HCT116 (cell line): ENCODE measurements around the gene ECE1.

Experiments used
- TF ChIP-seq, protein P1 (sequence below): IDR thresholded peaks from 2 replicates; pipeline ENCODE4 v1.6.1; 2011; ENCODE audit warnings: mild to moderate bottlenecking, low read length, moderate library complexity; ENCODE audit not compliant: insufficient replicate concordance; ENCODE audit errors: extremely low read depth
- TF ChIP-seq, protein P2 (sequence below), 3 experiments: fragments of 200-600 bp in 1 of 3; sonication (generic) in 1 of 3; IDR thresholded peaks in 2 of 3; conservative IDR thresholded peaks in 1 of 3; 2 replicates each; pipeline ENCODE4 v1.5.1; 2012 to 2017; ENCODE audit warnings: low read depth in 2 of 3, low read length in 2 of 3, antibody characterized with exemption in 1 of 3, borderline replicate concordance in 1 of 3, control low read depth in 1 of 3, mild to moderate bottlenecking in 1 of 3, mixed read lengths in 1 of 3, mixed run types in 1 of 3, moderate library complexity in 1 of 3; ENCODE audit not compliant: insufficient read depth in 1 of 3
- TF ChIP-seq, protein P3 (sequence below): IDR thresholded peaks from 2 replicates; pipeline ENCODE4 v1.6.1; 2012

DNA sequence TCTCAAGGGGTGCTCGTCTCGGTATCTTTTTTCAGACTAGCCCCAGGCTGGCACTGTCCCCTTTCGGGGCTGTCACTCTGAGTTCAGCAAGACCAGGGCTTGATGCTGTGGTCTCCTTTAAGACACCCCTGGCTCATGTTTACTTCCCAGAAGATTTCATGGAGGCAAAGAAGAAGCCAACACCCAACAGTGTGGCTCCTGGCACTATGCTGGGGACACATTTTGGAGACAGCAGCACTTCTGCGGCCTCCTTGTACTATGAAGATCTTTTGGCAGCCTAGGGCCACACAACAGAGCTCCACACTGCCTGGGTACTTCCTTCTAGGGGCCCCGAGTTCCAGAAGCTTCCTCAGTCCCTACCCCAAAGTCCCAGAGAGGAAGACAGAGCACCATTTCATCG lies 24.6 kb downstream of the ECE1 start:
- TF ChIP-seq, protein P1, sequence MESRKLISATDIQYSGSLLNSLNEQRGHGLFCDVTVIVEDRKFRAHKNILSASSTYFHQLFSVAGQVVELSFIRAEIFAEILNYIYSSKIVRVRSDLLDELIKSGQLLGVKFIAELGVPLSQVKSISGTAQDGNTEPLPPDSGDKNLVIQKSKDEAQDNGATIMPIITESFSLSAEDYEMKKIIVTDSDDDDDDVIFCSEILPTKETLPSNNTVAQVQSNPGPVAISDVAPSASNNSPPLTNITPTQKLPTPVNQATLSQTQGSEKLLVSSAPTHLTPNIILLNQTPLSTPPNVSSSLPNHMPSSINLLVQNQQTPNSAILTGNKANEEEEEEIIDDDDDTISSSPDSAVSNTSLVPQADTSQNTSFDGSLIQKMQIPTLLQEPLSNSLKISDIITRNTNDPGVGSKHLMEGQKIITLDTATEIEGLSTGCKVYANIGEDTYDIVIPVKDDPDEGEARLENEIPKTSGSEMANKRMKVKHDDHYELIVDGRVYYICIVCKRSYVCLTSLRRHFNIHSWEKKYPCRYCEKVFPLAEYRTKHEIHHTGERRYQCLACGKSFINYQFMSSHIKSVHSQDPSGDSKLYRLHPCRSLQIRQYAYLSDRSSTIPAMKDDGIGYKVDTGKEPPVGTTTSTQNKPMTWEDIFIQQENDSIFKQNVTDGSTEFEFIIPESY: no peak
- TF ChIP-seq, protein P2, sequence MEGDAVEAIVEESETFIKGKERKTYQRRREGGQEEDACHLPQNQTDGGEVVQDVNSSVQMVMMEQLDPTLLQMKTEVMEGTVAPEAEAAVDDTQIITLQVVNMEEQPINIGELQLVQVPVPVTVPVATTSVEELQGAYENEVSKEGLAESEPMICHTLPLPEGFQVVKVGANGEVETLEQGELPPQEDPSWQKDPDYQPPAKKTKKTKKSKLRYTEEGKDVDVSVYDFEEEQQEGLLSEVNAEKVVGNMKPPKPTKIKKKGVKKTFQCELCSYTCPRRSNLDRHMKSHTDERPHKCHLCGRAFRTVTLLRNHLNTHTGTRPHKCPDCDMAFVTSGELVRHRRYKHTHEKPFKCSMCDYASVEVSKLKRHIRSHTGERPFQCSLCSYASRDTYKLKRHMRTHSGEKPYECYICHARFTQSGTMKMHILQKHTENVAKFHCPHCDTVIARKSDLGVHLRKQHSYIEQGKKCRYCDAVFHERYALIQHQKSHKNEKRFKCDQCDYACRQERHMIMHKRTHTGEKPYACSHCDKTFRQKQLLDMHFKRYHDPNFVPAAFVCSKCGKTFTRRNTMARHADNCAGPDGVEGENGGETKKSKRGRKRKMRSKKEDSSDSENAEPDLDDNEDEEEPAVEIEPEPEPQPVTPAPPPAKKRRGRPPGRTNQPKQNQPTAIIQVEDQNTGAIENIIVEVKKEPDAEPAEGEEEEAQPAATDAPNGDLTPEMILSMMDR (IDR thresholded peaks at IDR 0.05 in 2 of 3, conservative IDR thresholded peaks at IDR 0.05 in 1 of 3; ENCODE audit: borderline replicate concordance in 1 of 3, insufficient read depth in 1 of 3, low read depth in 2 of 3, low read length in 2 of 3): no peak
- TF ChIP-seq, protein P3, sequence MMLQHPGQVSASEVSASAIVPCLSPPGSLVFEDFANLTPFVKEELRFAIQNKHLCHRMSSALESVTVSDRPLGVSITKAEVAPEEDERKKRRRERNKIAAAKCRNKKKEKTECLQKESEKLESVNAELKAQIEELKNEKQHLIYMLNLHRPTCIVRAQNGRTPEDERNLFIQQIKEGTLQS: no peak
